Middle frontal gyrus (tissue), 1 donor: ENCODE measurements around the gene UTP25.

Experiments
- DNase-seq: peaks from one replicate; pipeline ENCODE4 v3.0.0-alpha.2; 2015; ENCODE audit warnings: low spot score; ENCODE audit errors: extremely low spot score

UTP25 gene

DNA sequence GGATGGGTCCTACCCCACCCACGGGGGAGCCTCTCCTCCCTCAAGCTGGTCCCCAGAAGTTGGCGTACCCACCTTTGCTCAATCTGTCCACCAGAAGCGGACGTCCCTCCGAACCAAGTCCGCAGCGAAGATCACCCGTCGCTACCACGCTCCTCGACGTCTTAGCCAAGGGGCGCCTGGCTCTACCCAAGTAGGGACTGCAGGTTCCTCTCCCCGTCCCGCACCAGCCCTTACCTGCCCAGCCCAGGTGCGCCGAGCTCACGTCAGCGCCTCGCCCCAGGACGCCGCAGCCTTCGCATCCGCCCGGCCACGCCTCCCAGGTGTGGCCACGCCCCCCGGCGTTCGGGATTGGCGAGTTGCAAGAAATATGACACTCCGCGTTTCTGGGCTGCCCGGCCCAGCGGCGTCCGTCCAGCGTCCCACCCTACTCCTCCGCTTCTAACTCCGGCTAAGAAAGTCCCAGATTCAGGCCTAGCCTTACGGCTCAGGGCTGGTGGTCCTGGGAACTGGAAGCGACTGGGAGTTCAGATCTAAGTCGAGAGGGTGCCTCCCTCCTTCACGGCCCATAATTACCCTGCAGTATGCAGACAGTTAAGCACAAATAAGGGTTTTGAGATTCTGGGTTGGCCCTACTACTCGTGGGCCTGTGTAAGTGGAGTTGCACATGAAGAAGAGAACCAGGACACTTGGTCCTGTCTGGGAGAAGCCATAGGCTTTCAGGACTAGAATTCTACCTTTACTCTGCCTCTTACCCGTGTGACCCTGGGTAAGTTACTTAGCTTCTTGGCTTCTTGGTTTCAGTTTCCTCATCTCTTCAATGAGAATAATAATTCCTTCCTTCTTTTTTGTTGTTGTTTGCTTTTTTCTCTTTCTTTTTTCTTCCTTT is 21.7 kb upstream of the UTP25 start, which contains the start of gene IRF6:
IRF6 (minus strand) TSS at position 268 of the 886 bp plus-strand sequence. CDS start 4,729 bp downstream, outside the sequence.
- DNase-seq = no peak

DNA sequence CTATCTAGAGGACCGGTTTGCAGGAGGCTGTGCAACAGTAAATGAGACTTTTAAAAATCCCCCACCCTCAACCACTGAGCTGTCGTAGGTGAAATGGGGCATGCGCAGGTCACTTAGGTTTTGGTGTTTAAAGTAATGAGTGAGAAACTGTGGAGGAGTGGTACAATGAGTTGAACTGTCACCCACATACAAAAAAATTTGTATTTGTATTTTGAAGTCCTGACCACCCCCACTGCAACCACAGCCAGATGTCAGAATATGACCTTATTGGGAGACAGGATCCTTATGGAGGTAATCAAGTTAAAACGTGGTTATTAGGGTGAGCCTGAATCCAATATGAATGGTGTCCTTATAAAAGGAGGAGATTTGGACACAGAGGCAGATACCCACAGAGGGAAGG is 20.3 kb upstream of the UTP25 start:
- DNase-seq = no peak

DNA sequence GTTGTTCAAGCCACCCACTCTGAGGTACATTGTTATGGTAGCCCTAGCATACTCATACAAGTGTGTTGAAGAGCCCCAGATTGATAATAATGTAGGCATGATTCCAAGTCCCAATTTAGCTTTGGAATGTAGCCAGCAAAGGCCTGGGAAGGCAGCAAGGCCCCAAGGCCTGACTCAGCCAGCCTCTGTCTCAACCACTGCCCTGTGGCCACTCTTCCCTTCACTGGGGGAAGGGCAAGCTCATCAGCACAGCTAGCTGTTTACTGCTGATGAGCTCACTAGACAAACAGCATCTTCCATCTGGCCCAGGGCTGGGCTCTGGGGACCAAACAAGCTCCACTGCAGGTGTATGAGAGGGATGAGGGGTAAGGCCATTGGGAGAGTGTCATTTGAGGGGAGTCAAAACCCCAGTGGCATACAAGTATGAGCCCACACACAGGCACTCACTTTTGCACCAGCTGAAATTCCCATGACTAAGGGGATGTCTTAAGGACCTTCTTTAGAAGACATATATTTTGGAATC is 19.7 kb upstream of the UTP25 start:
- no peak for DNase-seq

DNA sequence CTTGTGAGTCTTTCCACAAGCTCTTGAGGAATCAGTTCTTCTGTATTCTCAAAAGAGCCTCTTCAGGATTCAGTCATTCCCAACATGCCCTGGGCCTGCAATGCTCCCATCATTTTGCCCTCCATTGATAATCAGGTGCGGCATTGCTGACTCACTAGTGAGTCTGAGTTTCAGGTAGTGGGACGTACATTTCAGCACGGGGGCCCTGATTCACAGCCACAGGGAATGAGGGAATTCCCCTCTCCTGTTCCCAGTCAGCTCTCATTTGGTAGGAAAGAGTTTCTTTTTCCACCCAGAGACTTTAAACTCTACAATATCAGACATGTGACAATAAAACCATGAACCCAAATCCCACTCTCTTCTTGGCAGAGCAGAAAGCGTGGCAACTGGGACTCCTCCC is 18.2 kb upstream of the UTP25 start:
- no peak for DNase-seq

DNA sequence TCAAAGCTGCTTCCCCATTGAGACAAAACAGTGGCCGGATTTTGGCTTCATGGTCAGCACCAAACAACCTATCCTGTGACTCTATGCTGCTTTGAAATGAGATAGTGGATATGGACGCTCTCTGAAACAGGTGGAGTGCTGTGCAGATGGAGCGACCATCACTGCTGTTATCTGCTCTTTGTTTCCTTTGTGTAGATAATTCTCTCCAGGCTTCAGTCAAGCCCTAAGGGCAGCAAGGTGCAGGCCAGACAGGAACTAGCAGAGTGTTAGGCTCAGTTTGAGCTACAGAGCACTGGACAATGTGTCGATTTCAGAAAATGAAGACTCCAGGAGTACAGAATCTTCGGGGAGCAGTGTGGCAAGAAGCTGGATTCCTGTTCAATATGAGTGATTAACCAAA is 17.0 kb upstream of the UTP25 start:
- no peak for DNase-seq

DNA sequence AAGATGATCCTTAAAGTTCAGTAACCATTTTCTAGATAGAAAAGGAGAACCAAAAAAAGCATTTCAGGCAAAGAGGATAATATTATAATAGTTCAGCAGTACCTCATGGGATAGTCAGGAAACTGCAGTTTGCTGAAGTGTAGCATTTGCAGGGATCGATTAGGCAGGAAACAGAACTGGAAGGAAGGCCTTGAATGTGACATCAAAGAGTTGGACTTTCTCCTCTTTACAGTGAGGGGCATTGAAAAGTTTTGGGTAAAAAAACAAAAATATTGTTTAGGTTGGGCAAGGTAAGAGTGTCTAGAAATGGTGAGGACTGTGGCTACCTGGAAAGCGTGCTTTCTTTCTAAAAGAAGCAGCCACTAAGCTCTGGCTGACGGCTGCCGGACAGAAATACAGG is 13.9 kb upstream of the UTP25 start:
- DNase-seq = no peak

DNA sequence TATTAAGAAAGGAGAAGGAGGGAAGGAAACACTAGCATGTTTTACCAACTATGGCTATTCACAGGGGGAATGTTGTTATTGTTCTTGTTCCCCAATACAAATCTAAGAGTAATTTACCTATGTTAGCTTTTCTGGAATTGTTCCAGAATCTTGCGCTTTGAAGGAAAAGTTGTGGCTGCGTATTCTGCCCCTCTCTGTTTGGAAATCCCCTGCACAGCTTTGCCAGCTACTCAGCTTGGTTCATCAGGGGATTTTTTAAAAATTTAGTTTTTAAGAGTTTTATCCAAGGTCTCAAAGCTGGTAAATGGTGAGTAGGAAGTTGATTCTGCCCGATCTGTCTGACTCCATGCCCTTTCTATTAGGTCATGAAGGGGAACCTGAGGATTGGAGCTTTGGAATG is 12.3 kb upstream of the UTP25 start:
- DNase-seq = no peak

DNA sequence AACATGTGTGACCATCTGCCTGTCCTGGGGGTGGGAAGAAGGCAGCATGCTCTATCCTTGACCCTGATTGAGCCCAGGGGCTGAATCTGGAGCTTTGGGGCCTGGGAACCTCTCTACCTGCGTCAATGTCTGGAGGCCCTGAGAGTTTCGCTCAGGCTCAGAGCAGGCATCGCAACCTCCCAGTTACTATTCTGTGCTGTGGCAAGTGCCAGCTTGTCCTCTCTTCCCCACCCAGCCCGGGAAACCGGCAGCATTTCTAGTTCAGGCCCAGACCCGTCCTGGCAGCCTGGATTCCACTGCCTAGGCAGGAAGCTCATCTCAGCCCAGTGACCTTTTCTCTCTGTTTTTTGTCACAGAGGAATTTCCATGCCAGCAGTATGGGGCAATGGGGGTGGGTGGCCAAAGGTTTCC is 11.8 kb upstream of the UTP25 start:
- DNase-seq = no peak

DNA sequence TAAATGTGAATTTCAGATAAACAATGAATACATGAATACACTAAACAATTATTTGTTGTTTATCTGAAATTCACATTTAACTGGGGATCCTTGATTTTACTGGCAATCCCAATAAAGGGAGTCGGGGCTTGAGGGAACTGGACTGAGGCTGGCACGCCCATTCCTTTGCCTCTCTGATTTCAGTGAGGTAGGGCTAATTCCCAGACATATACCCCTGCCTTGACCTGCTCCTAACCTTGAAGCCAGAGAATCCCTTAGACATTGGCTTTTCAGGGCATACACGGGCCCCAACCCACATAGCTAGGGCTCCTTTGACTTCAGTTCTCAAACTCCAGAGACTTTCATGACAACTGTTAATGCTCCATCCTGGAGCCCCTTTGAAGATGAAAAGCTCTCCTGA is 10.8 kb upstream of the UTP25 start:
- no peak for DNase-seq

DNA sequence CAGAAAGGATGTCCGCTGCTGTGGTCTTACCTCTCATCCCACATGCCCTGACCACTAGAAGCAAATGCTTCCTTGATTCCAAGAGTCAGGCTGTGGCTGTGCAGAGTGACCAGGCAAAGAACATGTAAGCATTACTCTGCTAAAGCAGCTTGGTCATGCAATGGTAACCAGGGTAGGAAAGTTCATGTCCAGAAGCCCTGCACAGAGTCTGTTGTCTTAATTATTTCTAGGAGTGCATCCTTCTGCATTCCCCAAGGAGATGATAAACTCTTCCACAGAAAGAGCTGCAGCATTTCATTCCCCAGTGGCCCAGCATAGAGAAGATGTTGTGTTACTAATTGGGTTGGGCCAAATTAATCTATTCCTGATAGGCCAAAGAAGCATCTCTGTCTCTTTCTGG is 10.1 kb upstream of the UTP25 start:
- no peak for DNase-seq

DNA sequence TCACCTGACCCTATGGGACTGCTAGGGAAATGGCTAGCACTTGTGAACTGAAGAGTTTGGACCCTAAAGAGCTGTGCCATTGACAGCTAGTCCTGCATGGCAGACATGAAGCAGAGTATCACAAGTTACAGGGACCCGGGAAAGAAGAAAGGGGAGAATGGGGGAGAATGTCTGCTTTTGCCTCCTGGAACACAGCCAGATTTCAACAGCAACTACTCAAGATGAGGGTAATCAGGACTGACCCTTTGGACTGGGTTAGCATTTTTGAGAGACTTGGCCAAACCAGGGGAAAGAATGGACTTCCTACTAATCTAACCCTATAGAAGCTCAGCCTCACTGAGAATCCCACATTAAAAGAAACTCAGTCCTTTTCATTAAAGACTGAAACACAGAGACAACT is 8.7 kb upstream of the UTP25 start:
- DNase-seq = no peak

DNA sequence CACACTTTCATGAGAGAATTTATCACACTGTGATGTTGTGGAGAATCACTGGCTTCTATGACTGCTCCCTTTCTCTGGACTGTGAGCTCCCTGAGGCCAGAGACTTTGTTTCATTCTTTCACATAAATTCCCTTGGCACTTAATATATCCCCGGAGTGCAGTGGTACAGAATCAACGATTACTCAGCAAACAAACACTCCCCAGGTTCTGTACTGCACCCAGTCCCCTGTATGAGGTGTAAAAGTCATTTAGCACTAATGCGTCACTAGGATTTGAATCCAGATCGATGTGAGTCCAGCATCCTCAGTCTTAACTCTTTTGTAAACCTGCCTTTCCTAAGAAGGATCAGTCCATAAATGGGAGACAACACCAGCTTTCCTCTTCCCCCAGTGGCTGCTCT is 6.8 kb upstream of the UTP25 start:
- no peak for DNase-seq

DNA sequence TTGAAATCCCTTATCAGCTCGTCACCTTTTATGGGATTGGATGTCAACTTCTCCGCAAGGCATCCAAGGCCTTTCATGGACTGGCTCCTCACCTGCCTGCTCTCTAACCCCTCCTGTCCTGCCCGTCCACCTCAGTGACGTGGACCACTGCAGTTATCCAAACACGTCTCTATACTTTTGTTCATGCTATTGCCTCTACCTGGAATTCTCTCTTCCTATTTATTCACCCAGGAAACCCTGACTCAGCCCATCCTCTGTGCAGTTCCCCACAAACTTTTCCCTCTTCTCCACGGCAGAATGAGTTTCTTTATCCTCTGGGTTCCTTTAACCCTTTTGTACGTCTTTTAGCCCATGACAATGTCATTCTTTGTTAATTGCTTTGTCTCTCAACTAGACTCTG is 5.1 kb upstream of the UTP25 start:
- DNase-seq = no peak

DNA sequence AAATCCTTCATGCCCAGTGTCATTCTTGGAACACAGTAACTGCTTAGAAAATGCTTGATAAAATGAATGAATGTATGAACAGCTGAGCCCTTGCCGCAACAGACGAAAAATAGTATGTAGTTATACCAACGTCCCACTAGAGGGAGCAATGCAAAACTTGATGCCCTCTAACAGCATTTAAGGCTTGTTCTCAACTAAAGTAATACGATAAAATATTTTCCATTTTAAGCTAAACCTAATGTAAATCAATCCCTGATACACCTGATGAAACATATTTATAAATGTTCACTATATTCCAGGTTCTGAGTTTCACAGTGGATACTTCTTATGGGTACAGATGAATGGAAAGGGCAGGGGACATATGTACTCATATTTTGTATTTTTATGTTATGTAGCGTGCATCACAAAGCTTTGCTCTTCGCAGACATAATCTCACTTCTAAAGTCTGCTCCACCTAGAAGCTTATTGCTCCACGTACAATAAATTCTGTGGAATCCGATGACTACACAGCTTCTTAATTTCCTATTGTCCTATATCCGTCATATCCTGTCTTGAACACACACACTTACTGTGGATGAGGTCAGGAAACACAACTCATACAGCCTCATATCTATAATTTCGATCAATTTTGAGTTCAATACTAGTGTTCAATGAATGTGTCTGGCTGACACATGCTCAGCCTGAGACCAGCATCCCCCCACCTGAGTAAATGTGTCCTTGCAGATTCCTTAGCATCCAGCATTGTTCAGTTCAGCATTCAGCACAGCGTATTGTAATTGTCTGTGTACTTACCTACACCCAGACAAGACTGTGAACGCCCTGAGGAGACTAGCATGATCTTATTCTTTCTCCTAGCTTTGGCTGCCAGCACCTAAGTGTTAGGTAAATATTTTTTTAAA is 4.4 kb upstream of the UTP25 start:
- DNase-seq = peak; percentile 24

DNA sequence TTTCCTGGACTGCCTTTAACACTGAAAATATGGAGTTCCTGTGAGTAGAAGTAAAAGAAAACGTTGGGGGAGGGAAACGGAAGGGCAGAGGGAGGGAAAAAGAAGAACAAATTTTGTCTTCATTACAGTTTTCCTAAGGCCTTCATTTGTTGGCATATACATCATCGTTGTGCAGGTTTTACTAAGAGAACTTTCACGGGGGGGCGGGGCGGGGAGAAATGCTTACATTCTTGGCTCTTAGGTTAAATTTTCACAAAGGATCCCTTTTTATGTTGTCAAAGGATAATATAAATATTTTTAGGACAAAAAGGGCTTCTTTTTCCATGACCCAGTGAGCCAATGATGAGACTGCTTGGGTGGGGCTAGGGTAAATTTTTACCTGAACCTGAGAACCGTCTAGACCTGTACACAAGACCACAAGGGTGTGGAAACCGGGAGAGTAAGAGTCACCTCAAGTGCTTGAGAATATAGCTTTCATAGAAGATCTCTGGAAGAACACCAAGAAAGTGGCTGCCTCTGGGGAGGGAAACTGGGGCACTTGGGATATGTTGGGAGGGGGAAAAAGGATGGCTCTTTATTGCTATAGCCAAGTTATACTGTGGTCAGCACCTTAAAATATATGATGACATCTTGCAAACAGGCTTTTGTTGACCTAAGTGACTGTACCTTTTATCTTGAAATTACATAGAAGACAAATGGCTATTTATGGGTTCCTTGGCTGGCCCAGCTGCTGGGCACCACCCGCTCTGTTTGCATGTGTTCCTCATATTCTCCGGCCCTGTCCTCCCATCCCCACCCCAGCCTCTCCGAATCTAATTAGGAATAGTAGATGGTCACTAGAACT is 2.0 kb upstream of the UTP25 start:
- no peak for DNase-seq

DNA sequence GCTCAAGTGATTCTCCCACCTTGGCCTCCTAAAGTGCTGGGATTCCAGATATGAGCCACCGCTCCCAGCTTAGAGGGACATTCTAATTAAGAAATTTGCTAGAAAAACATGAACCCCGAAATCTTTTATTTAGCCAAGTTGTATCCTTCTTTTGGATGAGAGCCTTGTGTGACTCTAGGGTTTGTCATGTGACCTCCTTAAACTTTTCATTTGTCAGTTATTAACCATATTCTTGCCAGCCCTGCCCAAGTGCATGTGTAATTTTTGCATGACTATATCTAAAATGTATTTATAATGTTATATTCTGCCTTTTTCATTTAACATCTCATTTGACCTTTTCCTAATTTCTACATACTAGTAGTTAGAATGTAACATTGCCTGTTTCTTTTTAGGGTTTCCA is 1.9 kb downstream of the UTP25 start:
- DNase-seq = no peak

DNA sequence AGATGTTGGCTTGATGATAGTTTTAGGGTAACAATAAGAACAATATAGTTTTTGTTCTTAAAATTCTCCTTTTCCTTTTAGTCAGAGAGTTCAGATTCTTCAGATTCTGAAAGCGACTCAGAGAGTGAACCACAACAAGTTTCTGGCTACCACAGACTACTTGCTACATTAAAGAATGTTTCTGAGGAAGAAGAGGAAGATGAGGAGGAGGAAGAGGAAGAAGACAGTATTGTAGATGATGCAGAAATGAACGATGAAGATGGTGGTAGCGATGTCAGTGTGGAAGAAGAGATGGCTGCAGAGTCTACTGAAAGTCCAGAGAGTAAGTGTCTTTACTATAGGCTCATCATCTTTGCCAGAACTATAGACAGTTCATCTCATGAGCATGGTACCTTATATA is 3.0 kb downstream of the UTP25 start:
- DNase-seq = no peak

DNA sequence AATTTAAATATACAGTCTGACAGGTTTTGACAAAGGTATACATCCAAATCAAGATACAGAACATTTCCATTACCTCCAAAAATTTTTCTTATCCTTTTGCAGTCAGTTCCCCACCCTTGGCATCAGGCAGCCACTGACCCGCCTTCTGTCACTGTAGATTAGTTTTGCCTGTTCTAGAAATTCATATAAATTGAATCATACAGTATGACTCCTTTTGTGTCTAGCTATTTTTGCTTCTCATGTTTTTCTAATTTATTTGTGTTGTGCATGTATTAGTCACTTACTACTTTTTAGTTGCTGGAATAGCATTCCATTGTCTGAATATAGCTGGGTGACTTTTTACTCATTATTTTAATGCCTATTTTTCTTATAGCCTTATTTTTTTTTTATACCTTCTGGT is 3.8 kb downstream of the UTP25 start:
- DNase-seq = no peak

DNA sequence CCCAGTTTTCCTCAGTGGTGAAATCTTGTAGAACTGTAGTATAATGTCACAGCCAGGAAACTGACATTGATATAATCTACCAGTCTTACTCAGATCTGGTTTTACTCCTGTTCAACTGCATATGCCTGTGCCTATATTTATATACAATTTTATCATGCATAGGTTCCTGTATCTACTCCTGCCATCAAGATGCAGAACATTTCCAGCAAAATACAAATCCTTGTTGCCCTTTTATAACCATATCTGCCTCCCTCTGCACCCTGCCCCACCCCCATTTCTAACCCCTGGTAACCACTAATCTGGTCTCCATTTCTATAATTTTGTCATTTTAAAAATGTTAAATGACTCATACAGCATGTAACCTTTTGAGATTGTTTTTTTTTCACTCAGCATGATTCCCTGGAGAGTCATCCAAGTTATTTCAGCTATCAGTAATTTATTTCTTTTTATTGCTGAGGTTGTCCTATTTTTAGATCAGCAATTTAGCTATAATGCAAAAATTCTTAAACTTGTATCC is 8.1 kb downstream of the UTP25 start:
- DNase-seq = no peak

DNA sequence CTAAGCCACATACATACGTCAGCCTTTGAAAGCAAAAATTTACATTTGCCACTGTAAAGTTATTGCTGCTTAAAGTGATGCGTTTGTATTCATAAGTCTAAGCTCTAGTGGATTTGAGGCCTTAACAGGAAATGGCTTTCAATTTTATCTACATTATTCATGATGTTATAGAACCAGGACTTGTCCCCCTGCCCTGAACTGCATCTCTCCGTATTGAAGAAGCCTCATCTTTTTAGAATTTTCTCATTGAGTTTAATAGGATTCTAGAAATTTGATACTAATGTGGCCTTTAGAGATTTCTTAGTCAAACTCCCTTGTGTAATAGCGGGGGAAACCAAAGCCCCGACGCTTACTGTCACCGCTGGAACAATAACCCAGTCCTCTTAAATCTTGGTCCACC is 9.9 kb downstream of the UTP25 start:
- no peak for DNase-seq

DNA sequence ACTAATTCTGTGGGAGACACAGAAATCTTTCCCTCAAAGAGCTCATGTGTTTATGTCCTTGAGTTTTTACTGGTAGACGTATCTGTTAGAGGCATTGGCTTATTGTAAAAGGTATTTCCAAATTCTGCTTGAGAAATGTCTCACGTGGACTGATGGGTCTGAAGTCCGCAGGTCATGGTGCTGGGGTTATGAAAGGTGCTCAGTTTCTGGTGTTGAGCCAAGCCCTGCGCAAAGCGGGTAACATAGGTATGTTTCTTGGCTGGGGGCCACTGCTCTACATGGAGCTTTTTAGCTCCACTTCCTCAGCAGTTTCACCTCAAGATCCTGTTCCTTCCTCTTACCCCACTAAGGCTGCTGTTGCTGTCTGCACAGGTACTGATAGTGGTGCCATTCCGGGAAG is 10.8 kb downstream of the UTP25 start:
- no peak for DNase-seq
